ENCODE measurements around the gene USP30.

Gene USP30

DNA sequence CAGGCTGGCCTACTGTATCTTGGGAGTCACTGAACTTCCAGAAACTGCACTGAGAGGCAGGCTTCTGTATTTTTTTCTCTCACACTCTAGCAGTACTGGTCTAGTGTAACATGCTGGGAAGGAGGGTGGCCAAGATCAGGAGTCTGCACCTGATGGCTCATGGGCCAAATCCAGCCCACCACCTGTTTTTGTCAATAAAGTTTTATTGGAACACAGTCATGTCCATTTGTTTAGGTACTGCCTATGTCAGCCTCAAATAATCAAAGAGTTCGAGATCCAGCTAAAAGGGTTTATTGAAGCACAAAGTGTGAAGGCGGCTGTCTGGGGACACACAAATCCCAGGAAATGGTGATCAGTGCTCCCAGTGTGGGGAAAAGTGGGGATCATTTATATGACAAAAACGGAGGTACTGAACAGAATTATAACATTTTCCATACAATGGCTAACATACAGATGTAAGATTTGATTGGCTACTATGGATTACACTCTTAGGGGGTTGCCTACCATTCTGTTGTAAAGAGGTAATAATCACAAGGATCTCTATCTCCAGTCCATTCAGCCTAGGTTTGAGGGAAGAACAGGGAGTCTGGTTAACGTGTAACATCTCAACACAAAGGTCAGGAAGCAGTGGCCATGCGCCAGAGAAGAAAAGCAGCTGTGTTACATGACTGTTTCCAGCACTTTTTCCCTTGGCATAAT, 12.9 kb downstream of the USP30 start:
- no peak for DNase-seq (ENCODE audit: insufficient read length, low spot score)
- TF ChIP-seq, protein P1, sequence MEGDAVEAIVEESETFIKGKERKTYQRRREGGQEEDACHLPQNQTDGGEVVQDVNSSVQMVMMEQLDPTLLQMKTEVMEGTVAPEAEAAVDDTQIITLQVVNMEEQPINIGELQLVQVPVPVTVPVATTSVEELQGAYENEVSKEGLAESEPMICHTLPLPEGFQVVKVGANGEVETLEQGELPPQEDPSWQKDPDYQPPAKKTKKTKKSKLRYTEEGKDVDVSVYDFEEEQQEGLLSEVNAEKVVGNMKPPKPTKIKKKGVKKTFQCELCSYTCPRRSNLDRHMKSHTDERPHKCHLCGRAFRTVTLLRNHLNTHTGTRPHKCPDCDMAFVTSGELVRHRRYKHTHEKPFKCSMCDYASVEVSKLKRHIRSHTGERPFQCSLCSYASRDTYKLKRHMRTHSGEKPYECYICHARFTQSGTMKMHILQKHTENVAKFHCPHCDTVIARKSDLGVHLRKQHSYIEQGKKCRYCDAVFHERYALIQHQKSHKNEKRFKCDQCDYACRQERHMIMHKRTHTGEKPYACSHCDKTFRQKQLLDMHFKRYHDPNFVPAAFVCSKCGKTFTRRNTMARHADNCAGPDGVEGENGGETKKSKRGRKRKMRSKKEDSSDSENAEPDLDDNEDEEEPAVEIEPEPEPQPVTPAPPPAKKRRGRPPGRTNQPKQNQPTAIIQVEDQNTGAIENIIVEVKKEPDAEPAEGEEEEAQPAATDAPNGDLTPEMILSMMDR (IDR thresholded peaks at IDR 0.05; ENCODE audit: insufficient read depth, missing control alignments), result no peak
- FAIRE-seq, result no peak

DNA sequence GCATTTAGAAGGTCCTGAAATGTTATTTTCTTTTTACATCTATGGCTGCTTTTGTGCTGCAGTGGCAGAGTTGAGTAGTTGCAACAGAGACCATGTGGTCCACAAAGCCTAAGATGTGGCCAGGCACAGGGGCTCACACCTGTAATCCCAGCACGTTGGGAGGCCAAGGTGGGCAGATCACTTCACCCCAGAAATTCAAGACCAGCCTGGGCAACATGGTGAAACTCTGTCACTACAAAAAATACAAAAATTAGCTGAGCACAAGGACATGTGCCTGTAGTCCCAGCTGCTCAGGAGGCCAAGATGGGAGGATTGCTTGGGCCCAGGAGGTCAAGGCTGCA, 13.4 kb downstream of the USP30 start:
- no peak for FAIRE-seq
- TF ChIP-seq, protein P1 (IDR thresholded peaks at IDR 0.05; ENCODE audit: insufficient read depth, missing control alignments), result no peak
- no peak for DNase-seq (ENCODE audit: insufficient read length, low spot score)

DNA sequence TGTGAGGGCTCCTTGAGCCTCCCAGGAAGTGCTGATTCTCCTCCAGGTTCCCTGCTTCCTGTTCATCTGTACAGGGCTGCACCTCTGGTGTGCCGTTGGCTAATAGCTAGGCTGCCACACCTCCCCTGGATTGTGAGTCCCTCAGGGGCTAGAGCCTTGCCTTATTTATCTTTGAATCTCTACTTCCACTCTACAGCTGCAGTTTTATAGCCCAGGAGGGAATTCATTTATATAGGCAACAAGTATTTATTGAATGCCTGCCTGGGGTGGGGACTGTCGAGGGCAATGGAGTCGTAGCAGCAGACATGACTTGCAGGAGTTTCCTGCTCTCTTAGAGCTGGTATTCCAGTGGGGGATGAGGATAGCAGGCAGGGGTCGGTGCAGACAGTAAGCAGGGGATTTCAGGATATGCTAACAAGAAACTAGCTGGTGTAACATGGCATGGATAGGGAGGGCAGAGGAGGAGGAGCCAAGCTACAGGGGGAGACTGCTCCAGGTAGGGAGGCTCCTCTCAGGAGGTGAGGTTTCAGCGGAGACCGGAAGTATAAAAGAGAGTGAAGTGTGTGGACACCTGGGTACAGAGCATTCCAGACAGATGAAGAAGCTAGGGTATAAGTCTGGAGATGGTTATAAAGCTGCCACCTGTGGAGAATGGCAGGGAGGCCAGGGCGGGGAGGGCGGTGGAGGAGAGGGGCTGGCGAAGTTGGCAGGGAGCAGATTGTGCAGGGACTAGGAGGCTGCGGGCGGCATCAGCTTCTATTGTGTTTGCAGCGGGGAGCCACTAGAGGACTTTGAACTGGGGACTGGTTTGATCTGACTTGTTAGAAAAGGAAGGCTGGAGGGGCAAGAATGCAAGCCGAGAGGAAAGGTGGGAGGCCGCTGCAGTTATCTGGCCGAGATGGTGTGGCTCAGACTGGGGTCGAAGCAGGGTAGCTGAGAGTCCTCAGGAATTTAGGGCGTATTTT, 17.2 kb downstream of the USP30 start:
- FAIRE-seq (no peak), DNase-seq (ENCODE audit: insufficient read length, low spot score) (no peak)
- TF ChIP-seq, protein P1 (IDR thresholded peaks at IDR 0.05; ENCODE audit: insufficient read depth, missing control alignments), result no peak

DNA sequence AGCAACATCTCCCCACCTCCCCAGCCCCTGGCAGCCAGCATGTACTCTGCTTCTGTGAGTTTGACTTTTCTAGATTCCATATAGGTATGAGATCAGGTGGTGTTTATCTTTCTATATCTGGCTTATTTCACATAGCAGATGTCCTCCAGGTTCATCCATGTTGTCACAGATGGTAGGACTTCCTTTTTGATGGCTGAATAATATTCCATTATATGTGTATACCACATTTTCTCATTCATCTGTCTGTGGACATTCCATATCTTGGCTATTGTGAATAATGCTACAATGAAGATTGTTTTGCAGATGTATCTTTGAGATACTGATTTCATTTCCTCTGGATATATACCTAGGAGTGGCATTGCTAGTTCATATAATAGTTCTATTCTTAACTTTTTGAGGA, 22.5 kb downstream of the USP30 start:
- no peak for FAIRE-seq

DNA sequence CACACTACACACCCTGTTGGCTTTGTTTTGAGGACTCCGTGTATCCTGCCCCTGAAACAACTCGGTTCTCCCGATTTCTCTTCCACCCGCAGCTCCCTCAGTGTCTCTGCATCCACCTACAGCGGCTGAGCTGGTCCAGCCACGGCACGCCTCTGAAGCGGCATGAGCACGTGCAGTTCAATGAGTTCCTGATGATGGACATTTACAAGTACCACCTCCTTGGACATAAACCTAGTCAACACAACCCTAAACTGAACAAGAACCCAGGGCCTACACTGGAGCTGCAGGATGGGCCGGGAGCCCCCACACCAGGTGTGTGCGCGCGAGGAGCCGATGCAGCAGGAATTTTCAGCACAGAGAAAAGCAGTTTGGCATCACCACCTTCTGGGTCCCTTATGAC, 30.4 kb downstream of the USP30 start:
- TF ChIP-seq, protein P1 (IDR thresholded peaks at IDR 0.05; ENCODE audit: insufficient read depth, missing control alignments), result no peak
- no peak for DNase-seq (ENCODE audit: insufficient read length, low spot score)
- FAIRE-seq, result no peak

More for the DNA sequence above, 22.5 kb downstream of the USP30 start:
- DNase-seq (ENCODE audit: insufficient read length, low spot score), result no peak
- TF ChIP-seq, protein P1 (IDR thresholded peaks at IDR 0.05; ENCODE audit: insufficient read depth, missing control alignments), result no peak

DNA sequence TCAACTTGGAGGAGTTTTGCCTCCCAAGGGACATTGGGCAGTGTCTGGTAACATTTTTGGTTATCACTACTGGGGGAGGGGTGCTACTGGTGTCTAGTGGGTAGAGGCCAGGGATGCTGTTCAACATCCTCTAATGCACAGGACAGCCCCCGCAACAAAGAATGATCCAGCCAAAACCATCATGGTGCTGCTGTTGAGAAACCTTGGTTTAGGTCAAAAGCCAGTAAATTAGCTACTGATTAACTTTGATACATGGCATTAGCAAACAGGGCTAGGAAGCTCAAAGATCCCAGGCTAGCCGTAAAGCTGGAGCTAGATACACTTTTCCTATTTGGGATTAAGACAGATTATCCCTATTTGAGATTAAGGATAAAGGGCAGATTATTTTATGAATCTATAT, 32.0 kb downstream of the USP30 start:
- FAIRE-seq (no peak), DNase-seq (ENCODE audit: insufficient read length, low spot score) (no peak)
- TF ChIP-seq, protein P1 (IDR thresholded peaks at IDR 0.05; ENCODE audit: insufficient read depth, missing control alignments), result no peak

DNA sequence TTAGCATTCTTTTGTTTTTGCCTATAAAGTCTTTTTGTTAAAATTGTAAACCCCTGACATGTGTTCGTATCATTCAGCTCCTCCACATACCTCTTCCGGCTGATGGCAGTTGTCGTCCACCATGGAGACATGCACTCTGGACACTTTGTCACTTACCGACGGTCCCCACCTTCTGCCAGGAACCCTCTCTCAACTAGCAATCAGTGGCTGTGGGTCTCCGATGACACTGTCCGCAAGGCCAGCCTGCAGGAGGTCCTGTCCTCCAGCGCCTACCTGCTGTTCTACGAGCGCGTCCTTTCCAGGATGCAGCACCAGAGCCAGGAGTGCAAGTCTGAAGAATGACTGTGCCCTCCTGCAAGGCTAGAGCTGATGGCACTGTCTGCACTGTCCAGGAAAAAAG, 33.2 kb downstream of the USP30 start:
- TF ChIP-seq, protein P1 (IDR thresholded peaks at IDR 0.05; ENCODE audit: insufficient read depth, missing control alignments), result no peak
- DNase-seq (ENCODE audit: insufficient read length, low spot score) (no peak), FAIRE-seq (no peak)

All from D721Med (cell line).